ENCODE results near the gene STXBP1.

- TF ChIP-seq POLR2A (IDR thresholded peaks at IDR 0.05) (no peak), CTCF (IDR thresholded peaks at IDR 0.05) (no peak)
These were observed 526 bp upstream of the STXBP1 start for GRCh38 chr9:127611603-127611898.

All from right lobe of liver (tissue), 4 donors.